HK-2 (cell line): ENCODE measurements around the gene URI1.

ENCODE experiments used
- DNase-seq: peaks from one replicate; pipeline ENCODE4 v3.0.0-alpha.2; 2018; ENCODE audit not compliant: unreplicated experiment

Gene URI1

DNA sequence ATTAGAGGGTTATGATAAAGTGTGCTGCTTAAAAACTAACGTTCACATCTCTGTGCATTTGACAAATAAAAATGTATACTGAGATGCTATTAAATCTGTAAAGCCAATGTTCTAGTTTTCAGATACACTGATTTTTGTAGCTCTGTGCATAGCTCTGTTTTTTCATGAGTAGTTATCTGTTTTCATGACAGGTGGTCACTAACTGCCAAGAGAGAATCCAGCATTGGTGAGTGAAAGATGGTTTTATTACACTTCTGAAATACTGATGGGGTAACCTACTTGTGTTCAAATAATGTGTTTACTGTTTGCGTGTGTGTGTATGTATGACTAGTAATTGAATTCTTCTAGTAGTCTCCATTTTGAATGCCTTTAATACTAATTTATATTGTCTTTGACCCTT, 29.0 kb downstream of the URI1 start:
- no peak for DNase-seq

DNA sequence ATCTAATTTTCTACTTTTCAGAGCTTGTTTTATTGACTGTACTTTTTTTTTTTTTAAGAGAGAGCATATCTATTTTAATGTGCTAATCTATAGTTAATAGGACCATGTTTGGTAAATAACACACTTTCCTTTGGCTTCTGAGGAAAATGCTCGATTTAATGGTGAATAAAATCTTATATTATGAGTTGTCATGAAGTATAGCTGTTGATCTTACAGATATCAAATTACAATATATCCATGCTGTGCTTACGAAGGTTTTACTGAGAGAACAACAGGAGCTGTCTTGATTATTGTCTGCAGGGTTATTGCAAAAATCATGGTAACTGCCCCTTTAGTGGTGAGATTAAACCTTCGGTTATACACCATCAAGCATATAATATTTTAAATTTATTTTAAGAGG, 29.6 kb downstream of the URI1 start:
- DNase-seq = no peak

DNA sequence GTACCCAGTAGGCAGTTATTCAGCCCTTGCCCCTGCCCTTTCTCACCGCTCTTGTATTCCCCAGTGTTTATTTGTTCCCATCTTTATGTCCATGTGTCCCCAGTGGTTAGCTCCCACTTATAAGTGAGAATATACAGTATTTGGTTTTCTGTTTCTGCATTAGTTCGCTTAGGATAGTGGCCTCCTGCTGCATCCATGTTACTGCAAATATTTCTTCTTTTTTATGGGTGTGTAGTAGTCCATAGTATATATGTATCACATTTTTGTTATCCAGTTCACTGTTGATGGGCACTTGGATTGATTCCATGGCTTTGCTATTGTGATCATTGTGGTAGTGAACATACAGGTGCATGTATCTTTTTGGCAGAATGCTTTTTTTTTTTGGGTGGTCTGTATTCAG, 32.7 kb downstream of the URI1 start:
- no peak for DNase-seq

DNA sequence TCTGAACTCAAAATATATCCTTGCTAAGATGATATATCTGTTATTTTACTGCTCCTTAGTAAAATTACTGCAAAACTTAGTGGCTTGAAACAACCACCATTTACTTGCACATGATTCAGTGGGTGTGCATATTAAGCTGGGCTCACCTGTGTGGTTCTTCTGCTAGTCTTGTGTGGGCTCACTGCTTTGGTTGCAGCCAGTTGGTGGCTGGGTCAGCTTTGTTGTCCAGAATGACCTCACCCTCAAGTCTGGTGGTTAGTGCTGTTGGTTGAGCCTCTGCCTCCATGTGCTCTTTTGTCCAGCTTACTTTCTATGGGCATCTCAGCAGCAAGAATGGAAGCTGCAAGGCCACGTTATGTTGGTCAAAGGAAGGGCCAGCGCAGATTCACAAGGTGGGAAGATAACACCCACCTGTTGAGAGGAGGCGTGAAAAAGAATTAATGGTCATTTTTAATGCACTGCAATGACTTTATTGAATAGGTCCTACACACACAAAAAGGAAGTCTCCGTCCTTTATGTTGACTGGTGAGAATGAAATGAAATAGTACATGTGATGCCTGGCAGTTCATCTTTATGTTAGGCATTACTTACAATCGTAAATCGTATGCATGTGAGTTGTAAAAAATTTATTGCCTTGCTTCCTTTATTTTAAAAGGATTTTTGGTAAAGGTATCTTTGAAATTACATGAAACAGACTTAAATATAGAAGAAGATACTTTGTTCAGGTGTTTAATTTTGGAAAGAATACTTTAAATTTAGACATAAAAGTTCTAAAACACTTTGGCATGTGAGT, 34.3 kb downstream of the URI1 start:
- DNase-seq = no peak

DNA sequence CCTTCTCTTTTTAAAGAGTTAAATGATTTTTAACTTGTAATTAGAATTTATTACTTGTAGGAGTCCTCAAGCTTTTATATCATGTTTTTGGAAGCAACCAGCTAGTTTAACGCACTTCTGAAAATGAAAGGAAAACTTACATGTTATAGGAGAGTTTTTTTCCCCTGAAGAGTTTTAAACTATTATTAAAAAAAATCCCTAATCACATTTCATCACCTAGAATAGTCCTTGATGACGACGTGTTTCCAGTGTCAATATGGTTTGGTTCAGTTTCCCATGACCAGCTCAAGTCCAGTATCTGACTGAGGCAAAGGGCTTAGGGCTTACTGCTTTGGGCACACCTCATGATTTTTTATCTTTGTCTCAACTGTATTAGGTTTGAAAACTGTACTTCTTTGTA, 36.0 kb downstream of the URI1 start:
- DNase-seq = no peak

DNA sequence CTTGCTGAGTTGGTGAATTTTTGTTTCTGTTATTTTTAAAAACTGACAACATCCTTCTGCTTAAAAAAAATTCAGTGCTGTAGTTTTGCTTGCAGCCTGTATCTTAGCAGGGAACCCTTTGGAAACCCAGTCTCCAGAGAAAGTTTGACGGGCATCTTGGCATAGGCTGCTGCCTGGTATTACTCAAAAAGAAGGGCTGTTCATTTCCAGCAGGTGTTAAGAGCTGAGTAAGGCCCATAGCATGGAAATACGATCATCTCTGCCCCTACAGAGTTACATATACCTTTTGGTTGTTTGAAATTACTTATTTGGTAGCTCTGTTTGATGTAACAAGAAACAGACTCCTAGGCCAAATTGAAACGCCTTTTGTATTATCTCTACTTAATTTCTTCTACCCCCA, 41.5 kb downstream of the URI1 start:
- DNase-seq = no peak

DNA sequence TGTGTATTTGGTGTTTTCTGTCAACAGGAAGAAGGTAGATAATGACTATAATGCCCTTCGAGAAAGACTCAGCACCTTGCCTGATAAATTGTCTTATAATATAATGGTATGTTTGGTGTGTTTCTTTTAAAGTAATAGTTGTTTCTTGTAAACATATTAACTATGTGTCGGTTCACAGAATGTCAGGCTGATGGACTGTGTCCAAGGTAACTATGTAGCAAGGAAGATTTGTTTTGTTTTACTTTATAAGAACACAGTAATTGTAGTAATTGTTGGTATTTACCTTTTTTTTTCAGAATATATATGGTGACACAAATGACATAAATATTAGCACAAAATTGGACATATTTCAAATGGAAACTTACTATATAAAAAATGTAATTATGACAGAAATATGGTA, 43.2 kb downstream of the URI1 start:
- no peak for DNase-seq

DNA sequence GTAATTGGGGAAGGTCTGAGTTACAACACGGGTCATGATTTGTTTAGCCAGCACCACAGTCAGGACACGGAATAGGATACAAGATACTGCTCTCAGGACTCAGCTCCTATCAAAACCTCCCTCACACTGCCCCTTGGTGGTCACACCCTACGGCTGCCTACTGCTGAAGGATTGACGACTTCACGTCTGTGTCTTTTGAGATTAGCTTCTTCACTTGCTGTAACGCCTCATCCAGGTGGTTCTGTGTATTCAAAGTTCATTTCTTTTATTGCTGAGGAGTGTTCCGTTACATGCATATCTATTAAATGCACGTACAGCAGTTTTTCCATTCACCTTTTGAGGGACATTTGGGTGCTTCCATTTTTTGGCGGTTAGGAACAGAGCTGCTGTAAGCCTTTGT, 46.3 kb downstream of the URI1 start:
- no peak for DNase-seq

DNA sequence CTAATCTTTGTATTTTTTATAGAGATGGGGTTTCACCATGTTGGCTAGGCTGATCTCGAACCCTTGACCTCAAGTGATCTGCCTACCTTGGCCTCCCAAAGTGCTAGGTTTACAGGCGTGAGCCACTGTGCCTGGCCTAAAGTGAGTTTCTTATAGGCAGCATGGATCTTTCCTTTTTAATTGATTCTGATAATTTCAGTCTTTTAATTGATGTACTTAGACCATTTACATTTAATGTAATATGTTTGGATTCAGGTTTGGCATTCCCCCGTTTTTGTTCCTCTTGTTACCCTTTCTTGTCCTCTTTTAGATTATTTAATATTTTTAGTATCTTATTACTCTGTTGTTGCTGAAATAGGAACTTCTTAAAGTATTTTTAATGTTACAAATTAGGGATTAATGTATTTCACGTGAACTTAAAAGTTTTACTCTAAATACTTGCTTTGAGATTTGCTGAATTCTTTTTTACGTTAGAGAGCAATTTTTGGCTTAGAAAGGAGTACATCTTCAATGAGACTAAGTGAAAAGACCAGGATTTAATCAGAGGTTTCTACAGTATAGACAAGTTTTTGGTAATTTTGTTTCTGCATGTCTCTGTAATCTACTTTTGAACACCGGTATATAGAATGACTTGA, 50.3 kb downstream of the URI1 start:
- no peak for DNase-seq

DNA sequence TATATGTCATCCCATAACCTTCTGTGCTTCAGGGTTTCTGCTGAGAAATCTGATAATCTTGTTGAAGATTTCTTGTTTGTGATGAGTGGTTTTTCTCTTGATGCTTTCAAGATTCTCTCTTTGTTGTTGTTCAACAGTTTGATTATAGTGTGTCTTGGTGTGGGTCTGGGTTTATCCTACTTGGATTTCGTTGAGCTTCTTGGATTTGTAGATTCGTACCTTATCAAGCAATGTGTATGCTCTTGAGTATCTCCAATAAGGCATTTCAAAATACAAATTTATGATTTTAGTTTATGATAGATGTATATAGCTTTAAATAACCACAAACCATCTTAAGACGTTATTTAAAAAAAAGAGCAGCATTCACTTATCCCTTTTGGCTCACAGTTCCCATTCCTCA, 57.5 kb downstream of the URI1 start:
- DNase-seq = no peak

DNA sequence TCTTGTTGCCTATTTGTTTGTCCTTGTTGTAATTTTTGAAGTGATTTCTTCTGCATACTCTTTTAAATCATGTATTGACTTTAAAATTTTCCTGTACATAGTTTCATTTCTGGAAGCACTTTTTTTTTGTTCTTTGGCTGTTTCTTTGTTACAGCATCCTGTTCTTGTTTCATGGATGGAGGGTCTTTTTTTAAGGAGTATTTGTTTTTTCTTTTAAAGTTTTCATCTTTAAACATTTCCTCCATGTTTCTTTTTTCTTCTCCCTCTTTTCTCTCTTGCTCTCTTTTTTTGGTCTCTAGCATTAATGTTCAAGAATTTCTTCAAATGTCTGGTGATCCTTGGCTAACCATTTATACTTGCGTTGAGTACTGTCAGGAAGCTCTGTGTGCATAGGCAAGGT, 58.8 kb downstream of the URI1 start:
- DNase-seq = no peak

DNA sequence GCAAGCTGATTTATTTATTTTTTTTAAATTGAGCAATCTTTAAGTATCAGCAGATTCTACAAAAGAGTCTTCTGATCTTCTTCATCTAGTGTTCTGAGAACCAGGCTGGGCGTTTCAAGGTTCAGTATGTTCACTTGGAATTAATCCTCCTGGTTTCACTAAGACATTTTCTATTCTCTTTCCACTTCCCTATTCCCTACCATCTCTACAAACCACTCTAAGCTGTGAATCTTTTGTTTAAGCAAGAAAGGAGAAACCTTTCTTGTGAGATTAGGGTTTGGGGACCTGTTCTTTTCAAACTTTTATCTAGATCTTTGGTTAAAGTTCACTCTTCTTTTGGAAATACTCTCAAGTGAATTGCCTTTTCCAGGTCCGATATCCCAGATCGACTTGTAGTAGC, 59.3 kb downstream of the URI1 start:
- DNase-seq = no peak

DNA sequence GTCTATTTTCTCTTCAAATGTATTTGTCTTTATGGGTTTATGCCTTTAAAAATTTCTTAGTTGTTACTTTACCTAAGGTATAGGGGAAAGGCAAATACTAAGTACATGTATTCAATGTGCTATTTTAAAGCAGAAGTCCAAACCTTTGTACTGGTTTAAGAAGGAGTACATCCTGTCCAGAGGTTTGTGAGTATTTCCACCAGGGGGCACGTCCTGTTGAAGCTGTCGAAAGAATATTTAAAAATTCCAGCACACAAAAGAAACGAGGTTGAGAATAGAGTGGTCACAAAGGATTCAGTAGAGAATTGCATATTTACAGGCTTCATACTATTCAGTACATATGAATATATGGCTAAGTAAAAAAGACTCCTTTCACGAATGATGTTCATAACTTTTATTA, 59.8 kb downstream of the URI1 start:
- no peak for DNase-seq

DNA sequence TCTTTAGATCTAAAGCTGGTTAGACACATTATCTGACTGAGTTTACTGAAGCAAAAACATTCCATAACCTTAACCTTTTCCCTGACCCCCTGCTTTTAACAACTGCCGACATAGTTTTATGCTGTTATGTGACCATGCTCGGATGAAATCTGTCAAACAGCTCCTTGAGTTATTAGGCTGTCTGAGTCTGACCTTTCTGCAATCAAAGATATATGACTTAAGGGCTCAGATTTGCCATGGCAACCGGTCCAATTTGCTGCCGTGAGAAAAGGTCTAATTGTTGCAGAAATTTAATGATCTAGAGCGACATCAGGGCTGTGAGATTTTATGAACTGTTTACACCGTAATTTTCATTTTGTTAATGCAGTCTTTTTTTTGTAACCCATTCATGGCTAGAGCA, 61.8 kb downstream of the URI1 start:
- DNase-seq = no peak

DNA sequence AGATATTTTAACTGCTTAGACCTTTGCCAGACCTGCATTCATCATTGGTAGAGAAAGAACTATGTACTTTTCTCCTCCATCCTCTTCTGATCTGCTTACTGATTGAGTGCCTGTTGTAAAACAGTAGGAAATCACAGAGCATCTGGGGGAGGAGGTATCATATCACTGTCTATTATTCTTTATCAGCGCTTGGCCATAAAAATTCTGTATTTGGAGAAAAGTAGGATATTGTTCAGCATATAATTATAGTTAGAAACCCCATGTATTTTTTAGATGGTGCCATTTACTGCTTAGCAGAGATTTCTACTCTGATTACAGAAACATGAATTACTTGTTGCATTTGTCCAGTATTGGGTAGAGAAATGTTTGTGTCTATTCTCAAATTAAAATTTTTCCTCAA, 62.4 kb downstream of the URI1 start:
- no peak for DNase-seq

DNA sequence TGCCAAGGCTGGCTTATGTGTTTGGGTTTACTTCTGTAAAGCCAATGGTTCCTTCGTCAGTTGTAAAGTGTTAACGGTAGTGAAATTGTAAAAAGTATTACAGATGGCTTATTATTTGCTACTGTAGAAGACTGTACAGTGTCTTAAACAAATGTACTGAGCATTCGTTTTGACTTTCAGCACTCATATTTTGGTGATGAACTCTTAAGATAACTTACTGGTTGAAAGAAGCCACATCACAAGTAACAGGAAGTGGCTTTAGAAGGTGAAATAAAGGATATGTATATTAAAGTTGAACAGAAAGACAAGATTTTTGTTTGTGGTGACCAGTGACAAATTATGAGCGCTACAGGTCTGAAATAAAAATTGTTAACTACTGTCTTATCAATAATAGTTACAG, 64.2 kb downstream of the URI1 start:
- DNase-seq = no peak

DNA sequence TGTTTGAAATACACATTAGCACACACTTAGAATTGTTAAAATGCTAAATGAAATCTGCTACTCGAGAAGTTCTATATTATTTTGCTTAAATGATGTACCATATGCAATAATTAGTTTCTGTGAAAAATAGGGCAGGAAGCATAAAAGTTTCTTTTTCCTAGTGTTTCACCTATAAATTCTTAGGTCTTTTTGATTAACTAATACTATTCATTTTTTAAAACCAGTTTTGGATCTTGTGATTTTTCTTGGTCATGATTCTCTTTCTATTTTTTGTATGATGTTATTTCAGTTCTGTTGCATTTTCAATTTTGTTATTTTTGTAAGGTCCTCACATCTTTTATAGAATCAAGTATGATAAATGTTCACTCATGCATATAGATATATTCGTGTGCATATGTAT, 66.1 kb downstream of the URI1 start:
- no peak for DNase-seq

DNA sequence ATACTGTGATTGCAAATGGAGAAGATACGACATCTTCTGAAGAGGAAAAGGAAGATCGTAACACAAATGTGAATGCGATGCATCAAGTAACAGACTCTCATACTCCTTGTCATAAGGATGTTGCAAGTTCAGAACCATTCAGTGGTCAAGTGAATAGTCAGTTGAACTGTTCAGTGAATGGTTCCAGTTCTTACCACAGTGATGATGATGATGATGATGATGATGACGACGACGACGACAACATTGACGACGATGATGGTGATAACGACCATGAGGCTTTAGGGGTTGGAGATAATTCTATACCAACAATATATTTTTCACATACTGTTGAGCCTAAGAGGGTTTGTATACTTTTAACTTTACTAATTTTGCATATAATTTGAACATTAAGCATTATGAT, 67.0 kb downstream of the URI1 start:
- no peak for DNase-seq

DNA sequence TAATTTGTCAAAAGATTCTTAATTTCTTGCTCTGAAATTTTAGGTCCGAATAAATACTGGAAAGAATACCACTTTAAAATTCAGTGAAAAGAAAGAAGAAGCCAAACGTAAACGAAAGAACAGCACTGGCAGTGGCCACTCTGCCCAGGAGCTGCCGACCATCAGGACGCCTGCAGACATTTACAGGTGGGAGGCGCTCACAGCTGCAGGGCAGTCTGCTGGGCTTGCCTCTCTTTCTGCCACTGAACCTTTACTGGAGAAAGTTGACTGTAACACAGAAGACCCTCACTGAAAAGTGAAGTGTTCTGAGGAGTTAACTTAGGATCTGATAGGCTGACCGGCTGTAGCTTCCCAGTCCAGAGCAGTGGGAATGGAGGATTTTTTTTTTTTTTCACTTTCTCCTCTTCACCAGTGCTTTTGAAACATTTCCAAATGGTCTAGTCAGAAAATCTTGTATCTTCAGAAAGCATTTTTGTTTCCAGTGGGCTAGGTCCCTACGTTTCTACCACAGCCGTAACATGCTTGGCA, 69.1 kb downstream of the URI1 start:
- no peak for DNase-seq

DNA sequence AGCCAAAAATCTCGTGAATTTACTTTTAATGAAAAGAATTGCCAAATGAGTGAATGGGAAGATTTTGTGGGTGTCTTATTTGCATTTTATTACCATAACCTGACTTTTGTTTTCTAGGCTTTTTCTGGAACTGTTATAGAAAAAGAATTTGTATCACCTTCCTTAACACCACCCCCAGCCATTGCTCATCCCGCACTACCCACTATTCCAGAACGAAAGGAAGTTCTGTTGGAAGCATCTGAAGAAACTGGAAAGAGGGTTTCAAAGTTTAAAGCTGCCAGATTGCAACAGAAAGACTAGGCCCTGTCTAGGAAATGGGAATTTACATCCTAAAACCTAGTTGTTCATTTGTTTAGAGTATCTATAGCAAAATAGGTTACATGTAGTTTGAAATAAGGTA, 72.7 kb downstream of the URI1 start:
- no peak for DNase-seq

DNA sequence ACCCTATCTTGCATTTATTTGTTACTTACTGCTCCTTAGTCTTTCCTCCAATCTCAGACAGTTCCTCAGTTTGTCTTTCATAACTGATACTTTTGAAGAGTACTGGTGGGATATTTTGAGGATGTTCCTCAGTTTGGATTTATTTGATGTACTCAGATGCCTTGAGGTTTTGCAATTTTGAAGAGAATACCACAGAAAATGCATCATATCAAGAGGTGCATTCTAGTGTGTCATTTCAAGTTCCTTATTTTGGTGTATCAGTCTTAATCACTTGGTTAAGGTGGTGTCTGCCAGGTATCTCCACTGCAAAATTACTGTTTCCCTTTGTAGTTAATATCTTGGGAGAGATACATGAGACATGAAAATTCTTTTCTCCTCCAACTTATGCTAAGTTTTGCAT, 75.1 kb downstream of the URI1 start:
- DNase-seq = no peak

DNA sequence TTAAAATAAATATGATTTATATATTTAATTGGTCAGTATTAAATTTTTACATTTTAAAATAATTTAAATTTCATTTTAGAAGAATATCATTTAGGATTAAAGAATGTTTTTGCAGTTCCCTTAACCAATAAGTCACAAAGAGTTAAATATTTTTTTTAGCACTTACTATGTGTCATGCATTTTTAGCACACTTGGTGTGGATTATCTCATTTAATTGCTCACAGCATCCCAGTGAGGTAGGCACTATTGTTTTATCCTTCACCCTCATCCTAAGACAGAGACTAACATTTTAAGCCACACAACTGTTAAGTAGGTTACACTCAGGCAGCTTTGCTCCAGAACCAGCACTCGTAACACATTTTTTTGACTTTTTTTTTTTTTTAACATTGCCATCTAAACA, 78.2 kb downstream of the URI1 start:
- no peak for DNase-seq

DNA sequence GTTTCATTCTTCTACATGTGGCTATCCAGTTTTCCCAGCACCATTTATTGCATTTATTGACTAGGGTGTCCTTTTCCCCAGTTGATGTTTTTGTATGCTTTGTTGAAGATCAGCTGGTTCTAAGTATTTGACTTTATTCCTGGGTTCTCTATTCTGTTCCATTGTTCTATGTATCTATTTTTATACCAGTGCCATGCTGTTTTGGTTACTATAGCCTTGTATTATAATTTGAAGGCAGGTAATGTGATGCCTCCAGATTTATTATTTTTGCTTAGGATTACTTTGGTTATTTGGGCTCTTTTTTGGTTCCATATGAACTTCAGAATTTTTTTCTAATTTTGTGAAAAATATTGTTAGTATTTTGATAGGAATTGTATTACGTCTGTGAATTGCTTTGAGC, 80.6 kb downstream of the URI1 start:
- DNase-seq = no peak

DNA sequence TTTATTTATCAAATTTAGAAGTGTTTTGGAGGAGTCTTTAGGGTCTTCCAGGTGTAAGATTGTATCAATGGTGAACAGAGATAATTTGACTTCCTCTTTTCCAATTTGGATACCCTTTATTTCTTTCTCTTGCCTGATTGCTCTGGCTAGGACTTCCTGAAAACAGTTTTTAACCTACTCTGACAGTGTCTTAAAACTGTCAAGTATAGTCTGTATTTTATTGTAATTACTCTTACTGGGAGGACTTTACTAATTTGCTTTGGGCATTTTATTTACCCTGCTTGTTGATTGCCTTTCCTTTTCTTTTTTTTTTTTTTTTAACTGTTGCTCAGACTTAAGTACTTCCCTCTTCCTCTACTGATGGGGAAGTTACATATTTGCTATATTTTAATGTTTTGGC, 81.3 kb downstream of the URI1 start:
- DNase-seq = no peak
